Neuronal stem cell (in vitro differentiated cells): ENCODE measurements around the gene KRT84.

Experiments
- DNase-seq: peaks from one replicate; pipeline ENCODE4 v3.0.0-alpha.2; 2013; ENCODE audit warnings: low spot score
- H2AFZ ChIP-seq: one replicate; pipeline ENCODE4 v1.6.1; 2013; ENCODE audit warnings: mild to moderate bottlenecking, low read length, inconsistent platforms
- H2AK5ac ChIP-seq: 2 replicates; pipeline ENCODE4 v1.6.1; 2013; ENCODE audit warnings: low read depth, mild to moderate bottlenecking, inconsistent platforms, low read length, moderate library complexity, mixed read lengths
- H2BK120ac ChIP-seq: 2 replicates; pipeline ENCODE4 v1.6.1; 2013; ENCODE audit warnings: low read depth, mild to moderate bottlenecking, inconsistent platforms, low read length, moderate library complexity, mixed read lengths
- H2BK12ac ChIP-seq: one replicate; pipeline ENCODE4 v1.6.1; 2013; ENCODE audit warnings: low read length, inconsistent platforms
- H2BK15ac ChIP-seq: 2 replicates; pipeline ENCODE4 v1.6.1; 2013; ENCODE audit warnings: mild to moderate bottlenecking, low read length, inconsistent platforms, mixed read lengths
- H2BK5ac ChIP-seq: one replicate; pipeline ENCODE4 v1.6.1; 2013; ENCODE audit warnings: inconsistent platforms, mild to moderate bottlenecking, low read length, moderate library complexity
- H3K14ac ChIP-seq: one replicate; pipeline ENCODE4 v1.6.1; 2013; ENCODE audit warnings: low read length, inconsistent platforms
- H3K18ac ChIP-seq: 2 replicates; pipeline ENCODE4 v1.6.1; 2013; ENCODE audit warnings: low read length, inconsistent platforms
- H3K23ac ChIP-seq: 2 replicates; pipeline ENCODE4 v1.6.1; 2013; ENCODE audit warnings: low read depth, mild to moderate bottlenecking, mixed read lengths, low read length, inconsistent platforms; ENCODE audit not compliant: poor library complexity
- H3K27ac ChIP-seq: replicated peaks from 3 replicates; pipeline ENCODE4 v1.5.1; 2013; ENCODE audit warnings: low read length, inconsistent platforms
- H3K27me3 ChIP-seq, 3 experiments: 2 replicates each; pipeline ENCODE4 v1.6.1; 2013; ENCODE audit warnings: low read length in 3 of 3, mild to moderate bottlenecking in 2 of 3, inconsistent platforms in 1 of 3, low read depth in 1 of 3, mixed read lengths in 1 of 3, moderate library complexity in 1 of 3; ENCODE audit not compliant: control insufficient read depth in 3 of 3, insufficient read depth in 3 of 3
- H3K36me3 ChIP-seq, 2 donors: replicated peaks in 1 of 2; 2 replicates each; pipeline ENCODE4 v1.6.1; 2013; ENCODE audit warnings: low read length in 2 of 2; ENCODE audit not compliant: control insufficient read depth in 2 of 2, insufficient read depth in 2 of 2
- H3K4ac ChIP-seq: 2 replicates; pipeline ENCODE4 v1.6.1; 2013; ENCODE audit warnings: inconsistent platforms, mild to moderate bottlenecking, low read length, moderate library complexity
- H3K4me1 ChIP-seq, 2 donors: 1 replicate in 1 of 2; 2 replicates in 1 of 2; pipeline ENCODE4 v1.6.1; 2013; ENCODE audit warnings: low read length in 2 of 2, low read depth in 1 of 2; ENCODE audit not compliant: control insufficient read depth in 2 of 2, insufficient read depth in 1 of 2
- H3K4me2 ChIP-seq: one replicate; pipeline ENCODE4 v1.6.1; 2013; ENCODE audit warnings: mild to moderate bottlenecking, low read length, inconsistent platforms; ENCODE audit not compliant: insufficient read depth, poor library complexity, severe bottlenecking
- H3K4me3 ChIP-seq, 2 donors: 2 replicates each; pipeline ENCODE4 v1.5.1; 2013; ENCODE audit warnings: low read length in 2 of 2, mild to moderate bottlenecking in 2 of 2, inconsistent platforms in 1 of 2, moderate library complexity in 1 of 2
- H3K79me1 ChIP-seq: one replicate; pipeline ENCODE4 v1.6.1; 2013; ENCODE audit warnings: low read depth, mild to moderate bottlenecking, inconsistent platforms, low read length, moderate library complexity
- H3K9ac ChIP-seq: one replicate; pipeline ENCODE4 v1.6.1; 2013; ENCODE audit warnings: mild to moderate bottlenecking, low read depth, low read length, inconsistent platforms; ENCODE audit not compliant: poor library complexity
- H3K9me3 ChIP-seq, 2 donors: replicated peaks in 1 of 2; 2 replicates each; pipeline versions ENCODE3 to v1.6.1; 2013; ENCODE audit warnings: low read length in 2 of 2, mild to moderate bottlenecking in 2 of 2, inconsistent platforms in 1 of 2, low read depth in 1 of 2, mixed read lengths in 1 of 2, moderate library complexity in 1 of 2; ENCODE audit not compliant: control insufficient read depth in 2 of 2, insufficient read depth in 1 of 2
- H4K8ac ChIP-seq: one replicate; pipeline ENCODE4 v1.6.1; 2013; ENCODE audit warnings: low read depth, mild to moderate bottlenecking, inconsistent platforms, low read length, moderate library complexity
- H4K91ac ChIP-seq: one replicate; pipeline ENCODE4 v1.6.1; 2013; ENCODE audit warnings: low read length, low read depth, mild to moderate bottlenecking, inconsistent platforms; ENCODE audit not compliant: poor library complexity
- WGBS, 2 donors: extraction: QIAGEN DNeasy Blood & Tissue Kit; methylation state at CpG; one replicate each; pipeline ENCODE4 v1.1.7; 2013; ENCODE audit warnings: missing lambda C conversion rate in 2 of 2, mixed read lengths in 1 of 2; ENCODE audit not compliant: insufficient read length in 2 of 2, insufficient replicate concordance in 1 of 2; ENCODE audit errors: extremely low coverage in 2 of 2; 5-methylcytosine and 5-hydroxymethylcytosine counted together

The KRT84 gene

DNA sequence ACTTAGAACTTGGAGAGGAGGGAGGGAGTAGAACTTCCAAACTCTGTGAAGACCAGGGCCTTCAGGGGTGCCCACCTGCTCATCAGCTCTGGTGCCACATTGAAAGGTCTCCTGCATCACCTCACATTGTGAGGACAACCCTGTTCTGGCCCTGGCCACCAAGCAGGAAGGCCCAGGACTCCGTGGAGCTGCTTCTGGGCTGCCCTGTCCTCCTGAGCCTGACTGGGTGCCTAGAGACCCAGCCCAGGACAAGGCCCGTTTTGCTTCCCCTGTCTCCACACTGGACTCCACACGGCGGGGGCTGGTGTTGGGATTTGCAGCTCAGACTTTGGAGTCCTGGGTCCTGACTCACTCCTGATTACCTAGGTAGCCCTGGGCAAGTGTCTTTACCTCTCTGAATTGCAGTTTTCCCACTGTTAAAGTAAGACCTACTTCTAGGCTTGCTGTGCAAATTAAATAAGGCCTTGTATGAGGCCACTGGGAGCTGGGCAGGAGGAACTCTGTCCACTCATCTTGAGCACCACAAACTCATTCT lies 33.2 kb upstream of the KRT84 start:
- no peak overlapping the region for H4K91ac ChIP-seq
- no peak overlapping the region for H4K8ac ChIP-seq
- H3K14ac ChIP-seq, result no peak overlapping the region
- H3K9me3 ChIP-seq, result no peaks in the 10 kb centered on the region
- no peaks in the 10 kb centered on the region for H3K79me1 ChIP-seq
- no peak overlapping the region for H3K27ac ChIP-seq
- H3K18ac ChIP-seq, result no peak overlapping the region
- no peak overlapping the region for H2AFZ ChIP-seq
- H3K4me3 ChIP-seq, result no peak overlapping the region
- no peak overlapping the region for H2BK15ac ChIP-seq
- H2BK120ac ChIP-seq, result no peak overlapping the region
- H2AK5ac ChIP-seq, result peak overlapping the region; percentile 22
- peaks cover 0 to 7% (median 0%) of the 10 kb centered on the region in 3 experiments for H3K27me3 ChIP-seq
- H3K36me3 ChIP-seq, result no peaks in the 10 kb centered on the region
- H3K23ac ChIP-seq, result peak overlapping the region; percentile 34
- no peak overlapping the region for H3K4me2 ChIP-seq
- DNase-seq, result no peak
- no CpG with 5 or more reads among the region's 4 CpGs for WGBS, 2 donors
- no peak overlapping the region for H2BK12ac ChIP-seq
- no peak overlapping the region for H2BK5ac ChIP-seq
- H3K4ac ChIP-seq, result no peak overlapping the region
- no peak overlapping the region for H3K9ac ChIP-seq
- H3K4me1 ChIP-seq, result peaks cover 0 to 17% of the 10 kb centered on the region in 2 donors

DNA sequence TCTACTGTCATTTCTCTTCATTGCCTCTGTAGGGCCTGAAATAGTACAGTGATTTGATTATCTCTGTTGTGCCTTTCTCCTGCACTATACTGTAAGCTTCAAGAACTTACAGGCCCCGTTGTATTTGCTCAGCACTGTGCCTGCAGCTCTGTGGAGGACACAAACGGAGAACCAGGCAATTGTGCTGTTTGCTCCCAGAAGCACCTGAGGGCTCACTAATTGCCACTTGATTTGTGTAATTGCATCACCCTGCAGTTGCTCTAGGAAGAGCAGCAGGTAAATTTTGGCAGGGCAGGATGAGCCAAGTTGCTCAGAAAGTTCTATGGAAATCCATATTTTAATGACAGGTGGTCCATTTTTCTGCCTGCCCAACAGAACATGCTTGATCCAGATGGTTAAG lies 32.3 kb upstream of the KRT84 start:
- peaks cover 0 to 19% of the 10 kb centered on the region in 2 donors for H3K4me1 ChIP-seq
- no peak for DNase-seq
- no peak overlapping the region for H4K91ac ChIP-seq
- H4K8ac ChIP-seq, result no peak overlapping the region
- H2AK5ac ChIP-seq, result peak overlapping the region; percentile 29
- H2BK15ac ChIP-seq, result no peak overlapping the region
- no peaks in the 10 kb centered on the region for H3K27me3 ChIP-seq
- H2AFZ ChIP-seq, result no peak overlapping the region
- H3K4ac ChIP-seq, result no peak overlapping the region
- H3K27ac ChIP-seq, result no peak overlapping the region
- H3K14ac ChIP-seq, result no peak overlapping the region
- H2BK120ac ChIP-seq, result no peak overlapping the region
- no peak overlapping the region for H3K9ac ChIP-seq
- H3K18ac ChIP-seq, result no peak overlapping the region
- H3K4me2 ChIP-seq, result no peak overlapping the region
- no peak overlapping the region for H3K4me3 ChIP-seq
- no peaks in the 10 kb centered on the region for H3K9me3 ChIP-seq
- H2BK5ac ChIP-seq, result no peak overlapping the region
- no peak overlapping the region for H3K23ac ChIP-seq
- no peak overlapping the region for H2BK12ac ChIP-seq
- H3K79me1 ChIP-seq, result no peaks in the 10 kb centered on the region
- no CpG with 5 or more reads among the region's 2 CpGs for WGBS, 2 donors
- H3K36me3 ChIP-seq, result no peaks in the 10 kb centered on the region

DNA sequence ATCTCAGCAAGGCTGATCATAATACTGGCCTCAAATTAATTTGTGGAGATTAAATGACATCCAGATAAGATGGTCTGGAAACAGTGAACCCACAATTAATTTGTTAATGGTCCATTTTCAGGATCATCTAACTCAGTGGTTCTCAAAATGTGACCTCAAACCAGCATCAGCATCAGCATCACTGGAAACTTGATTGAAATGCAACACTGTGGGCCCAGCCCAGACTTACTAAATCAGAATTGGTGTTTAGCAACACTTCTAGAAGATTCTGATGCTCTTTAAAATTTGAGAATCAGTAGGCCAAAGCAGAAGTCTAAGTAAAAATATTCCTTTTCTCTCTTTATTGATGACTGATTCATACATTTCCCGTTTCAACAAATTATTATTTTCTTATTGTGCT lies 31.3 kb upstream of the KRT84 start:
- no peak overlapping the region for H2BK12ac ChIP-seq
- no peaks in the 10 kb centered on the region for H3K79me1 ChIP-seq
- no CpG with 5 or more reads among the region's 1 CpG for WGBS, 2 donors
- no peak overlapping the region for H2BK15ac ChIP-seq
- no peak overlapping the region for H3K27ac ChIP-seq
- no peak overlapping the region for H2BK5ac ChIP-seq
- H3K4me1 ChIP-seq, result peaks cover 0 to 23% of the 10 kb centered on the region in 2 donors
- H3K4me3 ChIP-seq, result no peak overlapping the region
- no peak overlapping the region for H2AFZ ChIP-seq
- no peaks in the 10 kb centered on the region for H3K36me3 ChIP-seq
- no peak overlapping the region for H3K23ac ChIP-seq
- no peaks in the 10 kb centered on the region for H3K27me3 ChIP-seq
- no peak overlapping the region for H3K18ac ChIP-seq
- no peak overlapping the region for H2AK5ac ChIP-seq
- H3K4ac ChIP-seq, result no peak overlapping the region
- no peak overlapping the region for H4K91ac ChIP-seq
- H3K9ac ChIP-seq, result no peak overlapping the region
- H4K8ac ChIP-seq, result no peak overlapping the region
- peaks cover 0 to 5% of the 10 kb centered on the region in 2 donors for H3K9me3 ChIP-seq
- no peak overlapping the region for H3K4me2 ChIP-seq
- DNase-seq, result no peak
- no peak overlapping the region for H2BK120ac ChIP-seq
- no peak overlapping the region for H3K14ac ChIP-seq

DNA sequence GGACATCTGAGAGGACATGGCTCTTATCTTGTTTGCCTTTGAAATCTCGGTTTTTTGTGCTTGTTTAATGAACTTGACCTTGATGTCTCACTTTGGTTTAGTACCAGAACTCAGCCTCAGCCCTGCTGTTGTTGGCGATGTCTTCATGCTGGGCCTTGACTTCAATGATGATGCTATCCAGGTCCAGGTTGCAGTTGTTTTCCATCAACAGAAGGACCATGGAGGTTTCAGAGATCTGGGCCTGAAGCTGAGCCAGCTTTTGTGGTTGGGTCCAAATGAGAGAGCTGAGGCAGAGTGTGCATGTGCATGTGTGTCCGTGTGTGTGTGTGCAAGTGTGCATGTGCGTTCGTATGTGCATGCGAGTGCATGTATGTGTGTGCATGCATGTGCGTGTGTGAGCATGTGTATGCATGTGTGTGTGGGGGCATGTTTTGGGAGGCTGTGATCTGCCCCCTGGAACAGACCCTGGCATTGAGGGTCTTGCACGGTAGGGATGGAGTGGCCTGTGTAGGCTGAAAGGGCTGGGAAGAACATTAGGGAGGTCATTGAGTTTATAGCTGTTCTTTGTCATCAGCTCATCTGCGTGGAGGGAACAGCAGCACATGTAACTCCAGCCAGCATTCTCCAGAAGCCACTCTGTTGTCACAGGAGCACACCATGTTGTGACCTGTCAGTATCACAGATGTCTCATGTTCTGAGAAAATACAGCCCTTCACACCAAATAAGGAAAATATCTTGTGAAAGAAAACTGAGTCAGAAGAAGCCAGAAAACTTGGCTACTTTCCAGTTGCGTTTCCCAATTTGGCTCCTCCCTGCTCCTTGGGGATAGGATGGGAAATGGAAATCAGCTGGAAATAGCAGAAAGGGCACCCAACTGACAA lies 30.7 kb upstream of the KRT84 start:
- DNase-seq, result no peak
- H4K91ac ChIP-seq, result no peak overlapping the region
- peak overlapping the region; percentile 81 for H3K23ac ChIP-seq
- peak overlapping the region; percentile 85 for H2BK12ac ChIP-seq
- H3K4me3 ChIP-seq, result no peak overlapping the region
- H2AFZ ChIP-seq, result no peak overlapping the region
- H2AK5ac ChIP-seq, result no peak overlapping the region
- H3K4me2 ChIP-seq, result no peak overlapping the region
- peak overlapping the region; percentile 55 for H3K18ac ChIP-seq
- no peak overlapping the region for H4K8ac ChIP-seq
- peaks cover 0 to 5% of the 10 kb centered on the region in 2 donors for H3K9me3 ChIP-seq
- H3K27ac ChIP-seq, result no peak overlapping the region
- H3K4ac ChIP-seq, result no peak overlapping the region
- no peak overlapping the region for H3K14ac ChIP-seq
- no peaks in the 10 kb centered on the region for H3K27me3 ChIP-seq
- H3K4me1 ChIP-seq, result peaks cover 0 to 25% of the 10 kb centered on the region in 2 donors
- H3K9ac ChIP-seq, result no peak overlapping the region
- no peak overlapping the region for H2BK120ac ChIP-seq
- no peak overlapping the region for H2BK15ac ChIP-seq
- H3K79me1 ChIP-seq, result no peaks in the 10 kb centered on the region
- no peak overlapping the region for H2BK5ac ChIP-seq
- H3K36me3 ChIP-seq, result no peaks in the 10 kb centered on the region
- WGBS, 2 donors, result no CpG with 5 or more reads among the region's 10 CpGs
